NK-92 (cell line): ENCODE results near the gene RAD51B.

Experiments used
- DNase-seq: peaks from one replicate; lab custom pipeline; 2025; ENCODE audit not compliant: unreplicated experiment; lab: John Stamatoyannopoulos, UW

The RAD51B gene

GRCh38 chr14:68375376-68375775 is 555.8 kb downstream of the RAD51B start:
- no peak for DNase-seq

- no peak for DNase-seq
Measured at GRCh38 chr14:68376067-68376779, 556.6 kb downstream of the RAD51B start.

- no peak for DNase-seq
Measured at GRCh38 chr14:68377006-68377405, 557.4 kb downstream of the RAD51B start.

GRCh38 chr14:68377459-68377858 is 557.9 kb downstream of the RAD51B start:
- no peak for DNase-seq

- no peak for DNase-seq
Measured at GRCh38 chr14:68379510-68380328, 560.1 kb downstream of the RAD51B start.

GRCh38 chr14:68380329-68380741 is 560.8 kb downstream of the RAD51B start:
- DNase-seq, result no peak

- no peak for DNase-seq
Measured at GRCh38 chr14:68384335-68384734, 564.8 kb downstream of the RAD51B start.

- DNase-seq, result no peak
Measured at GRCh38 chr14:68384881-68385280, 565.3 kb downstream of the RAD51B start.

GRCh38 chr14:68386446-68386845 is 566.9 kb downstream of the RAD51B start:
- DNase-seq, result no peak

- no peak for DNase-seq
Measured at GRCh38 chr14:68386950-68387779, 567.6 kb downstream of the RAD51B start.

- DNase-seq, result no peak
Measured at GRCh38 chr14:68389943-68390342, 570.4 kb downstream of the RAD51B start.

- DNase-seq, result no peak
Measured at GRCh38 chr14:68390741-68391140, 571.2 kb downstream of the RAD51B start.

- no peak for DNase-seq
Measured at GRCh38 chr14:68391311-68392014, 571.9 kb downstream of the RAD51B start.

- no peak for DNase-seq
Measured at GRCh38 chr14:68392393-68393141, 573.0 kb downstream of the RAD51B start.

- no peak for DNase-seq
Measured at GRCh38 chr14:68393259-68393658, 573.7 kb downstream of the RAD51B start.

- no peak for DNase-seq
Measured at GRCh38 chr14:68394118-68394763, 574.7 kb downstream of the RAD51B start.

GRCh38 chr14:68394764-68395143 is 575.2 kb downstream of the RAD51B start:
- DNase-seq, result no peak

GRCh38 chr14:68395604-68396003 is 576.0 kb downstream of the RAD51B start:
- no peak for DNase-seq

GRCh38 chr14:68396461-68396860 is 576.9 kb downstream of the RAD51B start:
- no peak for DNase-seq

- no peak for DNase-seq
Measured at GRCh38 chr14:68397371-68397811, 577.8 kb downstream of the RAD51B start.
